ENCODE data around the gene FIBCD1. TPM values are rescaled to one million over a fixed set of nuclear protein-coding genes. Genes with fewer than 3 reads are reported as not detected.

FIBCD1 gene
- total RNA-seq, 2 experiments from 2014 or later = not detected

DNA sequence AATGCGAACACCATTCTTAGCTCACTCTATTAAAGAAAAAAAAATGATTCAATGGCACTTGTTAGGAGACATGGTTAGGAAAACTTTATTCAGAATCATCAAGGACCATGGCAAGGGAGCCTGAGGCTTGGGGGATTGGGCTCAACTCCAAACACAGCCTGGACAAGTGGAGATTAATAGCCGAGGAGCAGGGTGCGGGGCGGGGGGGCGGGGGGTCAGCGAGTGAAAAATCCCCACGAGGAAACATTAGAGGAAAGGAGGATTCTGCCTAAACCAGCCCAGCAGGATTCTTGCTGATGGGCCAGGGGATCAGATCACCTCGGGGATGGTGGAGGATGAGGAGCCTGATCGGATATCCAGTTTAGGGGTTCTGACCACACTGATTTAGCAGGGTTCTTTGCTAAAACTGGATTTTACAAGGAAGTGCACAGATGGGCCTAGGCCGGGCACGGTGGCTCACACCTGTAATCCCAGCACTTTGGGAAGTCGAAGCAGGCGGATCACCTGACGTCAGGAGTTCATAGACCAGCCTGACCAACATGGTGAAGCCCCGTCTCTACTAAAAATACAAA lies 24.4 kb upstream of the FIBCD1 start:
- TF ChIP-seq, protein P1, sequence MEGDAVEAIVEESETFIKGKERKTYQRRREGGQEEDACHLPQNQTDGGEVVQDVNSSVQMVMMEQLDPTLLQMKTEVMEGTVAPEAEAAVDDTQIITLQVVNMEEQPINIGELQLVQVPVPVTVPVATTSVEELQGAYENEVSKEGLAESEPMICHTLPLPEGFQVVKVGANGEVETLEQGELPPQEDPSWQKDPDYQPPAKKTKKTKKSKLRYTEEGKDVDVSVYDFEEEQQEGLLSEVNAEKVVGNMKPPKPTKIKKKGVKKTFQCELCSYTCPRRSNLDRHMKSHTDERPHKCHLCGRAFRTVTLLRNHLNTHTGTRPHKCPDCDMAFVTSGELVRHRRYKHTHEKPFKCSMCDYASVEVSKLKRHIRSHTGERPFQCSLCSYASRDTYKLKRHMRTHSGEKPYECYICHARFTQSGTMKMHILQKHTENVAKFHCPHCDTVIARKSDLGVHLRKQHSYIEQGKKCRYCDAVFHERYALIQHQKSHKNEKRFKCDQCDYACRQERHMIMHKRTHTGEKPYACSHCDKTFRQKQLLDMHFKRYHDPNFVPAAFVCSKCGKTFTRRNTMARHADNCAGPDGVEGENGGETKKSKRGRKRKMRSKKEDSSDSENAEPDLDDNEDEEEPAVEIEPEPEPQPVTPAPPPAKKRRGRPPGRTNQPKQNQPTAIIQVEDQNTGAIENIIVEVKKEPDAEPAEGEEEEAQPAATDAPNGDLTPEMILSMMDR (conservative IDR thresholded peaks at IDR 0.05; ENCODE audit: low read length) = no peak
- BruUV-seq (replicated peaks) = no TSS peak
- Histone ChIP-seq H3K4me3 (ENCODE audit: low read depth, low read length, poor library complexity, severe bottlenecking) (no peak overlapping the region), H3K4me2 (ENCODE audit: low read length) (no peak overlapping the region), H3K79me2 (ENCODE audit: insufficient read depth, low read depth, low read length) (no peaks in the 10 kb centered on the region), H3K9me3 (ENCODE audit: low read length) (0 out of 2 replicates have a peak, but pooled peaks cover 4% of the 10 kb centered on the region), H2AFZ (ENCODE audit: low read length) (no peak overlapping the region), H3K36me3 (ENCODE audit: insufficient read depth, low read length) (no peaks in the 10 kb centered on the region), H3K9me2 (ENCODE audit: insufficient read depth, low read length) (no peaks in the 10 kb centered on the region), H4K20me1 (ENCODE audit: insufficient read depth, low read length) (no peaks in the 10 kb centered on the region), H3K27ac (ENCODE audit: low read depth, low read length, poor library complexity, severe bottlenecking) (no peak overlapping the region), H3K4me1 (ENCODE audit: insufficient read depth, low read length, poor library complexity, severe bottlenecking) (no peaks in the 10 kb centered on the region)
- CTCF ChIA-PET (ENCODE audit: unreplicated experiment) = no interaction called here
- intact Hi-C loops (cut with micrococcal nuclease; ENCODE audit: unreplicated experiment) = no loop called here
- POLR2A ChIA-PET = no interaction called here
- DNase-seq (ENCODE audit: low spot score) = no peak

DNA sequence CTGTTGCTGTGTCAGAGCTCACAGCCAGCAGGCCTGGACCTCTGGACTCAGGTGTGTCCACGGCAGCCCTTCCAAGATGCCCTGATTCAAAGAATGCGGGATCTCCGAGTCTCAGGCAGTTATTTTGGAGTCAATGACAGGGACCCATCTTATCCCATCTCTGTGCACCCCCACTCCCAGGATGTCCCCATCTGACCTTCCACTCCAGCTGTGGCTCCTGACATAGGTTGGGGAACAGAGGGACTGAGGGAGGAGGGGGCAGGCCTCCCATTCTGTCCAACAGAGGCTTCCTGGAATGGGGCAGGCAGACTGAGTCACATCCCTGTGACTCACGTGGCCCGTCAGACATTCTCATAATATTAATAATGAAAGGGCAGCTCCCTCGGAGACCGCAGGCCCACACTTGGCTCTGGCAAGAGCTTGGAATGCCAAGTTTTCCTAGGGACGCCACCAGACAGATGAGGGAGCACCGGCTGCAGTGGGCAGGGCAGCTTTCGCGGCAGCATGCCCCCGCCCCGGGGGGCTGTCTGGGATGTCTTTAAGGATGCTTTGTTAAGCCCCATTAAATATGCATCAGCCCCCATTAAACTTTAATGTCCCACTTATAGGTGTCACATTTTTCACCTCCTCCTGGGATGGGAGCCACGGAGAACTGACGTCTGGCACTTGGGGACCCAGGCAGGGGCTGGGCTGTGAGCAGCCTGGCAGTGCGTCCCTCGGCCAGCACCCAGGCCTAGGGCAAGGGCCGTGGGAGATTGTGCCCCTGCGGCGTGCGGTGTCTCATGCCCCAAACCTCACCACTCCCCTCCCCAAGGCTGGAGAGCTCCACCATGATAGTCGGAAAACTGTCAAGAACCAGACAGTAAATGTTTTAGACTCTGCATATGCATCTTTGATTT lies 23.6 kb upstream of the FIBCD1 start:
- POLR2A ChIA-PET = no interaction called here
- TF ChIP-seq EZH2phosphoT487 (IDR thresholded peaks at IDR 0.05; ENCODE audit: borderline replicate concordance, low read depth, low read length) = no peak
- TF ChIP-seq, protein P1 (conservative IDR thresholded peaks at IDR 0.05; ENCODE audit: low read length) = no peak

More for the DNA sequence above, 23.6 kb upstream of the FIBCD1 start:
- no peaks in the 10 kb centered on the region for H3K9me2 ChIP-seq (ENCODE audit: insufficient read depth, low read length)
- no peak overlapping the region for H3K27ac ChIP-seq (ENCODE audit: low read depth, low read length, poor library complexity, severe bottlenecking)
- no peak overlapping the region for H2AFZ ChIP-seq (ENCODE audit: low read length)
- H3K4me2 ChIP-seq (ENCODE audit: low read length) = no peak overlapping the region
- no peaks in the 10 kb centered on the region for H3K79me2 ChIP-seq (ENCODE audit: insufficient read depth, low read depth, low read length)
- intact Hi-C loops (cut with micrococcal nuclease; ENCODE audit: unreplicated experiment) = no loop called here
- no peaks in the 10 kb centered on the region for H4K20me1 ChIP-seq (ENCODE audit: insufficient read depth, low read length)
- CTCF ChIA-PET (ENCODE audit: unreplicated experiment) = no interaction called here
- no TSS peak for BruUV-seq (replicated peaks)
- no peak overlapping the region for H3K4me3 ChIP-seq (ENCODE audit: low read depth, low read length, poor library complexity, severe bottlenecking)
- H3K9me3 ChIP-seq (ENCODE audit: low read length) = 0 out of 2 replicates have a peak, but pooled peaks cover 4% of the 10 kb centered on the region
- H3K36me3 ChIP-seq (ENCODE audit: insufficient read depth, low read length) = no peaks in the 10 kb centered on the region
- H3K4me1 ChIP-seq (ENCODE audit: insufficient read depth, low read length, poor library complexity, severe bottlenecking) = no peaks in the 10 kb centered on the region
- no peak for DNase-seq (ENCODE audit: low spot score)

Data from OCI-LY7 (cell line).